NCI-H187 treated with DMSO at 0.1 percent for 48 hours (cell line): ENCODE data around the gene RAD23A.
"Not testable (repeated sequence)": the region's sequence is repeated elsewhere in the genome, so short reads cannot be mapped to it uniquely, and the experiment has no call there.

Experiments
- DNase-seq: peaks from one replicate; lab custom pipeline; 2025; lab: John Stamatoyannopoulos, UW

Gene RAD23A

GRCh38 chr19:12937927-12938778 is 7.5 kb upstream of the RAD23A start, which contains the start of gene CALR:
CALR (plus strand) TSS chr19:12938609; CDS start chr19:12938680, 71 bp downstream.
- DNase-seq: peak; percentile 94

DNA sequence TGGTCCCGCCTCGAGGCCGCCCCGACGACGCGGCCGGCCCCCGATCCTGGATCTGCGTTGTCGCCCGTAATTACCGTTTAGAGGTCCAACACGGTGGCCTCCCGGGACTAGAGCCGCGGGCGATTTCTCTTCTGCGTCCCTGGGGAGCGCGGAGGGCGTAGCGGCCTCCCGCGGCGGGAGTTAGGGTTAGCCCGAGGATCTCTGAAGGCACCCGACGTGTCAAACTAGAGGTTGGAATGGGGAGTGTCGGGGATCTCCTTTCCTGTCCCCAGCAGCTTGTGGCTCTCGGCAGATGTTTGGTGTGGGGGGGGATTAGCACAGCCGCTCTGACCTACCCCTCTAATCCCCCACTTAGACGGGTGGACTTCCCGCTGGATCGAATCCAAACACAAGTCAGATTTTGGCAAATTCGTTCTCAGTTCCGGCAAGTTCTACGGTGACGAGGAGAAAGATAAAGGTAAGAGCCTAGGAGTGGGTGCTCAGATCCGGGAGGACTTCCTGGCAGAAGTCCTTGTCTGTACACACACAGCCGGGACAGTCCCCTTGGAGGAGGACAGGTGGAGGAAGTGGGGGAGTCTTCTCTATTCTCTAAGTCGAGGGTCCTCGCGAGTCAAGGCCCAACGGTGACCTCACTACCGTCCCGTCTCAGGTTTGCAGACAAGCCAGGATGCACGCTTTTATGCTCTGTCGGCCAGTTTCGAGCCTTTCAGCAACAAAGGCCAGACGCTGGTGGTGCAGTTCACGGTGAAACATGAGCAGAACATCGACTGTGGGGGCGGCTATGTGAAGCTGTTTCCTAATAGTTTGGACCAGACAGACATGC is 6.7 kb upstream of the RAD23A start:
- DNase-seq: no peak

DNA sequence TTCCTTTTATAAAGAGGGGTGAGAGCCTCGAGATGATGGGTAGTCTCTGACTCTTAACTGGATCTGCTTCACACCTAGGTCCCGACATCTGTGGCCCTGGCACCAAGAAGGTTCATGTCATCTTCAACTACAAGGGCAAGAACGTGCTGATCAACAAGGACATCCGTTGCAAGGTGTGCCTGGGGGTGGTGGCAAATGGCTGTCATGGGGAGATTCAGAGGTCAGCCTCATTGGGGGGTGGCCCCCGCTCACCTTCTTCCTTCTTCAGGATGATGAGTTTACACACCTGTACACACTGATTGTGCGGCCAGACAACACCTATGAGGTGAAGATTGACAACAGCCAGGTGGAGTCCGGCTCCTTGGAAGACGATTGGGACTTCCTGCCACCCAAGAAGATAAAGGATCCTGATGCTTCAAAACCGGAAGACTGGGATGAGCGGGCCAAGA is 5.7 kb upstream of the RAD23A start:
- DNase-seq: no peak

DNA sequence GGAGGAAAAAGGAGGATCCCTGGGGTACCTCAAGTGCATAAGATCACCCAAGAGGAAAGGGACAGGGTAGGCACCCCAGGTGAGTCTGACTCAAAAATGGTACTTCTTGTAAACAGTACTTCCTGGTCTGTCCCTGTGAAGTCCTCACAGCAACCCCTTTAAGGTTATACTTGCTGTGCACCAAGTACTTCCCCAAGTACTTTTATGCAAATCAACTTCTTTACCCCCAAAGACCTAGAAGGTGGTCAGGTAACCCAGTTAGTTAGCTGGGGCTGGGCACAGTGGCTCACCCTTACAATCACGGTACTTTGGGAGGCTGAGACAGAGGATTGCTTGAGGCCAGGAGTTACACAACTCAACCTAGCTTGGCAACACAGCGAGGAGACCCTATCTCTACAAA is 4.8 kb upstream of the RAD23A start:
- DNase-seq: no peak

DNA sequence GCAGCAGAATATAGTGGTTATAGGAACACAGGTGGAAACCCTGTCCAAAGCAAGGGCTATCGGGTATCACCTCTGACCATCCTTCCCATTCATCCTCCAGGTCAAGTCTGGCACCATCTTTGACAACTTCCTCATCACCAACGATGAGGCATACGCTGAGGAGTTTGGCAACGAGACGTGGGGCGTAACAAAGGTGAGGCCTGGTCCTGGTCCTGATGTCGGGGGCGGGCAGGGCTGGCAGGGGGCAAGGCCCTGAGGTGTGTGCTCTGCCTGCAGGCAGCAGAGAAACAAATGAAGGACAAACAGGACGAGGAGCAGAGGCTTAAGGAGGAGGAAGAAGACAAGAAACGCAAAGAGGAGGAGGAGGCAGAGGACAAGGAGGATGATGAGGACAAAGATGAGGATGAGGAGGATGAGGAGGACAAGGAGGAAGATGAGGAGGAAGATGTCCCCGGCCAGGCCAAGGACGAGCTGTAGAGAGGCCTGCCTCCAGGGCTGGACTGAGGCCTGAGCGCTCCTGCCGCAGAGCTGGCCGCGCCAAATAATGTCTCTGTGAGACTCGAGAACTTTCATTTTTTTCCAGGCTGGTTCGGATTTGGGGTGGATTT is 2.1 kb upstream of the RAD23A start:
- DNase-seq: no peak

DNA sequence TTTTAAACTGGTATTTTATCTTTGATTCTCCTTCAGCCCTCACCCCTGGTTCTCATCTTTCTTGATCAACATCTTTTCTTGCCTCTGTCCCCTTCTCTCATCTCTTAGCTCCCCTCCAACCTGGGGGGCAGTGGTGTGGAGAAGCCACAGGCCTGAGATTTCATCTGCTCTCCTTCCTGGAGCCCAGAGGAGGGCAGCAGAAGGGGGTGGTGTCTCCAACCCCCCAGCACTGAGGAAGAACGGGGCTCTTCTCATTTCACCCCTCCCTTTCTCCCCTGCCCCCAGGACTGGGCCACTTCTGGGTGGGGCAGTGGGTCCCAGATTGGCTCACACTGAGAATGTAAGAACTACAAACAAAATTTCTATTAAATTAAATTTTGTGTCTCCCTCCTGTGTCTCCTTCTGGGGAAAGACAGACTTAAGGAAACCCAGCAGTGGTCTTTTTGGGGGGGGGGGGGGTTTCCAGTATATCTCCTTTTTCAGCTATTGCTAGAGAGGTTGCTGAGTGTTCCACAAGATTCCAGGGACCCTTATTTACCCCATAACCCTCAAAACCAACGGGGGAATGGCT is 1.5 kb upstream of the RAD23A start:
- no peak for DNase-seq

GRCh38 chr19:12946092-12946721 is 545 bp downstream of the RAD23A start:
- no peak for DNase-seq

DNA sequence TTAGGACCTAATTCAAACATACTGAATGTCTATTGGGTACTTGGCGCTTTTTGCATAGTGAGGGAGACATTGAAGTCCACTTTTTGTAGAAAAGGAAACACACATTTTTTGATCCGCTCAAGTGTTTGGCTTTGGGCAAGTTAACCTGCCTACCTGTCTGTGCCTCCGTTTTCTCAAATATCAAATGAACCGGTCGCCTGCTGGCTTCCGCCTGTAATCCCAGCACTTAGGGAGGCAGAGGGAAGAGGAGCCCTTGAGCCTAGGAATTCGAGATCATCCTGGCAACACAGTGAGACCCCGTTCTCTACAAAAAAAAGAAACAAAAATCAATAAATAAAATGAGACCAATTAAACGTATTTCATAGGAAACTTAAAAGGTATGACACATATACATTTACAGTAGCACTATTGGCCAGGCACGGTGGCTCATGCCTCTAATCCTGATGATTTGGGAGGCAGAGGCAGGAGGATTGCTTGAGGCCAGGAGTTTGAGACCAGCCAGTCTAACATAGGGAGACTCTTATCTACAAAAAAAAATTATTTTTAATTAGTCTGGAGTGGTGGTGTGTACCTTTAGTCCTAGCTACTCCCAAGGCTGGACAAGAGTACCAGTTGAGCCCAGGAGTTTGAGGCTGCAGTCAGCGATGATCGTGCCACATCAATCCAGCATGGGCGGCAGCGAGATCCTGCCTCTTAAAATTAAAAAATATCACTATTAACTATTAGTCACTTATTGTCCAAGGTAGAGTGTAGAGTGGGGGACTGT is 1.3 kb downstream of the RAD23A start:
- DNase-seq: no peak

- DNase-seq: no peak
Observed at GRCh38 chr19:12947702-12948611, 2.3 kb downstream of the RAD23A start.

DNA sequence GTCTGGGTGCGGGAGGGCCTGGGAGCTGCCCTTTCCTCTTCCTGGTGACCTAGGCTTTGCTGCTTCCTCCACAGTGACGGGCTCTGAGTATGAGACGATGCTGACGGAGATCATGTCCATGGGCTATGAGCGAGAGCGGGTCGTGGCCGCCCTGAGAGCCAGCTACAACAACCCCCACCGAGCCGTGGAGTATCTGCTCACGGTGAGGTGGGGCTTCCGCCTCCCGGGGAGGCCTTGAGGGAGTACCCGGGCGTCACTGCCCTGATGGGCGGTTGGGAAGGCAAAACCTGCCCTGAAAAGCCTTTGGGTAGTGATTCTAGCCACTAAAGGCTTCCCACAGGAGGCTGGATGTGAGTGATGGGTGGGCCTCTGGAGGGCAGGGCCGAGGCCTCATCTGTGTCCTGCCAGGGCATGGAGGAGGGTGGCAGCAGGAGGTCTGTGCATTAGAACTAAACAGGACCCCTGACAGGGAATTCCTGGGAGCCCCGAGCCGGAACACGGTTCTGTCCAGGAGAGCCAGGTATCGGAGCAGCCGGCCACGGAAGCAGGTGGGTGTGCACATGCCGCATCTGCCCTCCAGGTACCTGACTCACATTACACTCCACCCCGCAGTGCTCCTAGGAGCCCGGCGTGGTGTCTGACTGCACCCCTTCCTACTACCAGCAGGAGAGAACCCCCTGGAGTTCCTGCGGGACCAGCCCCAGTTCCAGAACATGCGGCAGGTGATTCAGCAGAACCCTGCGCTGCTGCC is 3.1 kb downstream of the RAD23A start:
- DNase-seq: no peak

- DNase-seq: no peak
Observed at GRCh38 chr19:12949363-12950283, 4.0 kb downstream of the RAD23A start.

GRCh38 chr19:12952050-12952449 is 6.4 kb downstream of the RAD23A start:
- not testable (repeated sequence) for DNase-seq

DNA sequence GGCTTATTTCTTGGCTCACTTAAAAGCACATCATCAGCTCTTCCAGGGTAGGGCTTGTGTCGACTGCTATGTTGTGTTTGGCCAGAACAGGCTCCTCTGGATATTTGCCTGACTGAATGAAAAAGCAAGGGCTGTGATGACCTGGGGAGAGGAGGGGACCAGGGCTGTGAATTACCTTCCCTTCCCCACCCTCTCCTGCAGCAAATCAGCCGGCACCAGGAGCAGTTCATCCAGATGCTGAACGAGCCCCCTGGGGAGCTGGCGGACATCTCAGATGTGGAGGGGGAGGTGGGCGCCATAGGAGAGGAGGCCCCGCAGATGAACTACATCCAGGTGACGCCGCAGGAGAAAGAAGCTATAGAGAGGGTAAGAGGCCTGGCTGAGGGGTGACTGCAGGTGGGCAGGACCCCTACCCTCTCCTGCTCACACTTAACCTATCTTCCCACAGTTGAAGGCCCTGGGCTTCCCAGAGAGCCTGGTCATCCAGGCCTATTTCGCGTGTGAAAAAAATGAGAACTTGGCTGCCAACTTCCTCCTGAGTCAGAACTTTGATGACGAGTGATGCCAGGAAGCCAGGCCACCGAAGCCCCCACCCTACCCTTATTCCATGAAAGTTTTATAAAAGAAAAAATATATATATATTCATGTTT is 7.0 kb downstream of the RAD23A start:
- no peak for DNase-seq

DNA sequence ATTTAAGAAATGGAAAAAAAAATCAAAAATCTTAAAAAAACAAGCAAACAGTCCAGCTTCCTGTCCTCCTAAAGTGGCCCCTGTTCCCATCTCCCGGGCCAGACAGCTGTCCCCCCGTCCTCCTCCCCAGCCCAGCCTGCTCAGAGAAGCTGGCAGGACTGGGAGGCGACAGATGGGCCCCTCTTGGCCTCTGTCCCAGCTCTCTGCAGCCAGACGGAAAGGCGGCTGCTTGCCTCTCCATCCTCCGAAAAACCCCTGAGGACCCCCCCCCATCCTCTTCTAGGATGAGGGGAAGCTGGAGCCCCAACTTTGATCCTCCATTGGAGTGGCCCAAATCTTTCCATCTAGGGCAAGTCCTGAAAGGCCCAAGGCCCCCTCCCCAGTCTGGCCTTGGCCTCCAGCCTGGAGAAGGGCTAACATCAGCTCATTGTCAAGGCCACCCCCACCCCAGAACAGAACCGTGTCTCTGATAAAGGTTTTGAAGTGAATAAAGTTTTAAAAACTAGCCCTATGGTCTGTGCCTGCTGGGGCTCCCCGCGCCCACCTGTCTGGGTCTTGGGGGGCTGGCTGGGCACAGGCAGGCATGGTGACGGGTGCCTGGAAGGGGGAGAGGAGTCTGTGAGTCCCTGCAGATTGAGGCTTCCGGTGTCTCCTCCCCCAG is 7.6 kb downstream of the RAD23A start:
- DNase-seq: no peak

DNA sequence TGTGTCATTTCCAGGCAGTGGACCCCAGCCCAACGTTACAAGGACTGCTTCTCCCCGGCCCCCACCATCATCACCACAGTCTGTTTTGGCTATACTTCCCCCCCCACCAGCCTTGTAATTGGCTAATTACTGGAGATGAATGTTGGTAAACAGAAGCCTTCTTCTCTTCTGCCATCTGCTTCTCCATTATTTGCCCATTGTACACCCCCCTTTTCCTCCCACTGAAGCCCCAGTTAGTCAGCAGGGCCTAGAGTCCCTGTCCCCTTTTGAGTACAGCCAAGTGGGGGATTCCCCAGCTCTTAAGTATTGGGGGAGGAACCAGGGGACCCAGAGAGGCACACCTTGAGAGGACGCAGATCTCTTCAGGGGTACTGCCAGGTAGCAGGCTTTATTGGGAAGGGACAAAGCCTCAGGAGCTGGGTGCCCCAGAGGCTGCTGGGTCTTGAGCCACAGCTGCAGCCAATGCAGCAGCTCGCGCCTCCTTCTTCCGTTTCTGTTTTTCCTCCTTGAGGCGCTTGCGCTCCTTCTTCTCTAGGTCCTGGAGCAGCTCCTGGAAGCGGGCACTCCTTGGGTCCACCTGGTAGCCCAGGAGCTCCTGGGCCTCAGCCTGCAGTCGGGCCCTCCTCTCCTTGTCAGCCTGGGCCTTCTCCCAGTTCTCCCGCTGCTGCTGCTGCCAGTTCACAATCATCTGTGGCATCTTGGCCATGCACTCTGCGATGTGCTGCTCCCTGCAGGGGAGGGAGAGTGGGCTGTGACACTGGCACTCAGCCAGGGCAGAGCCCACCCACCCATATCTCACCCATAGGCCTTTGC is 8.3 kb downstream of the RAD23A start:
- no peak for DNase-seq

DNA sequence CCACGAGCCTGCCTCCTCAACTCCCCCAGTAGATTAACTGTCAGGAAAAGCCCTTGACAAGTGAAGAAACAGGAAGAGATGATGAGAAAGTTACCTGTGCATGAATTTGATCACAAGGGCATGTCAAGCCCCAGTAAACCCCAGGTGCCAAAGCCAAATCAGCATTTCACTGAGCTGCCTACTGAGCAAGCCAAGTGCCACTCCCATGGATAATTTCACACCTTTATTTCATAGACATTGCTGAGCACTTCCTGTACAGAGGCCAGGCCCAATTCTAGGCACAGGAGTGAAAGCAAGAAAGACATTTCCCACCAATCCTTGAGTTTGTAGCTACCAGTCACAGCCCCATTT is 8.9 kb downstream of the RAD23A start:
- DNase-seq: no peak
